Measurements from ENCODE around the gene SLC25A1.
A peak's percentile ranks its signal among the peaks of the same experiment; 100 is the strongest.

SLC25A1 gene

DNA sequence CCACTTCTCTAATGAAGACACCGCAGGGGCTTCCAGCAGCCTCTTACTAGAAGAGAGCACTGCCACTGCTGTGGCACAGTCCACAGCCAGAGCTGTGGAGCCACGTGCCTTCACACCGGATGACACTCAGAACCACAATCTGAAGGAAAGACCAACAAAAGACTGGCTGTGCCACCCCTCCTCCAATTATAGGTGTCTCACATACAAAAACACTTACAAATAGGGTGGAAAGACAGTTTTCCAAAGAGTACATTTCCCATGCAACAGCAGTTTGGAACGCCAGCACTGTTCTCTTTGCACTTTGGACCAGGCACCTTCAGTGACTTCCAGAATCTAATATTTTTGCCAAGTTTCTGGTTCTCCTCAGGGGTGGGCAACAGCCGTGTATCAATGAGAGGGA, 38.0 kb upstream of the SLC25A1 start:
- Histone ChIP-seq H3K9me3 (ENCODE audit: control insufficient read depth, low read depth, low read length) (no peaks in the 10 kb centered on the region), H3K9ac (ENCODE audit: low read length) (no peak overlapping the region), H3K27me3 (ENCODE audit: control insufficient read depth, insufficient read depth, low read length) (no peaks in the 10 kb centered on the region), H3K27ac (ENCODE audit: low read length) (no peak overlapping the region), H3K4me1 (ENCODE audit: control insufficient read depth, low read depth, low read length) (peaks cover 24% of the 10 kb centered on the region), H3K4me3 (ENCODE audit: low read length) (no peak overlapping the region), H3K36me3 (ENCODE audit: control insufficient read depth, low read depth, low read length) (peaks cover 6% of the 10 kb centered on the region)

- Histone ChIP-seq H3K4me1 (ENCODE audit: control insufficient read depth, low read depth, low read length) (peaks cover 24% of the 10 kb centered on the region), H3K36me3 (ENCODE audit: control insufficient read depth, low read depth, low read length) (no peaks in the 10 kb centered on the region), H3K9me3 (ENCODE audit: control insufficient read depth, low read depth, low read length) (no peaks in the 10 kb centered on the region), H3K4me3 (ENCODE audit: low read length) (no peak overlapping the region), H3K27me3 (ENCODE audit: control insufficient read depth, insufficient read depth, low read length) (no peaks in the 10 kb centered on the region), H3K27ac (ENCODE audit: low read length) (no peak overlapping the region), H3K9ac (ENCODE audit: low read length) (no peak overlapping the region)
These were observed 36.8 kb upstream of the SLC25A1 start for GRCh38 chr22:19215360-19215759.

DNA sequence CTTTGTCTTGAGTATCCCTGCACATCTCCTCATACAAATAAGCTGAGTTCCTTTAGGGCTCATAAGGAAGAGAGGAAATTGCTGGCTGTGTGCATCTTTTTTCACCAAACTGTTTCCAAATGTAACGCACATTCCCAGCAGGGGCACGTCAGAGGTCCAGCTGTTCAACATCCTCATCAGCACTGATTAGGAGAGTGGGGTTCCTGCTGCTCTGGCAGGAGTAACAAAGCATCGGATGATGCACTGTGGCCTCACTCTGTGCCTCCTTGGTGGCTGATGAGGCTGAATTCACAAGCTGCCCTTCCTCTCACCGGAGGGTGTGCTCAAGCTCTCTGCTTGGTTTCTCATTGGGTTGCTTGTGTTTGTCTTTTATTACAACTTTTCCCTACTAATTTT, 35.5 kb upstream of the SLC25A1 start:
- H3K4me1 ChIP-seq (ENCODE audit: control insufficient read depth, low read depth, low read length) = peaks cover 24% of the 10 kb centered on the region
- no peaks in the 10 kb centered on the region for H3K9me3 ChIP-seq (ENCODE audit: control insufficient read depth, low read depth, low read length)
- H3K4me3 ChIP-seq (ENCODE audit: low read length) = peak overlapping the region; percentile 1
- no peak overlapping the region for H3K27ac ChIP-seq (ENCODE audit: low read length)
- H3K36me3 ChIP-seq (ENCODE audit: control insufficient read depth, low read depth, low read length) = peaks cover 10% of the 10 kb centered on the region
- H3K9ac ChIP-seq (ENCODE audit: low read length) = no peak overlapping the region
- no peaks in the 10 kb centered on the region for H3K27me3 ChIP-seq (ENCODE audit: control insufficient read depth, insufficient read depth, low read length)

DNA sequence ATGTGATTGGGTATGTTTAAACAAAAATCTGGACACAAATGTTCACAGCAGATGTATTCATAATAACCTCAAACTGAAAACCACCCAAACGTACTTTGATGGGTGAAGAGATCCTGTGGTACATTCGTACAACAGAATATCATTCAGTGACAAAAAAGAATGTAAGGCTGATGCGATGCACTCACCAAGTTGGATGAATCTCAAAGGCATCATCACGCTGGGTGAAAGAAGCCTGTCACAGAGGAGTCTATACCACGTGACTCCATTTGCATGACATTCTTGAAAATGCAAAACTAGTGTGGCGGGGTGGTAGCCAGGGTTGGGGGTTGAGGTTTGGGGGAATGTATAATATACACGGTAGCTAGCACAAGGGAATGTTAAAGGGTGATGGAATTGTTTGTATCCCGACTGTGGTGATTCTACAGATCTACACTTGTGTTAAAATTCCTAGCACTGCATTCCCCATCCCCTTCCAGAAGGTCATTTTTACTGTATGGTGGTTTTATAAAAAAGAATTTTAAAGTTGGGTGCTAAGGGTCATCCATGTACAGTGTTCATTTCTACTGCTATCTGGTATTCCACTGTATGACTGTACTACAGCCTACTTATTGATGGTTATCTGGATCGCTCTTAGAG, 35.0 kb upstream of the SLC25A1 start:
- Histone ChIP-seq H3K9me3 (ENCODE audit: control insufficient read depth, low read depth, low read length) (no peaks in the 10 kb centered on the region), H3K4me3 (ENCODE audit: low read length) (peak overlapping the region; percentile 1), H3K27me3 (ENCODE audit: control insufficient read depth, insufficient read depth, low read length) (no peaks in the 10 kb centered on the region), H3K4me1 (ENCODE audit: control insufficient read depth, low read depth, low read length) (peaks cover 22% of the 10 kb centered on the region), H3K9ac (ENCODE audit: low read length) (no peak overlapping the region), H3K36me3 (ENCODE audit: control insufficient read depth, low read depth, low read length) (peaks cover 13% of the 10 kb centered on the region), H3K27ac (ENCODE audit: low read length) (no peak overlapping the region)

- Histone ChIP-seq H3K4me1 (ENCODE audit: control insufficient read depth, low read depth, low read length) (peaks cover 16% of the 10 kb centered on the region), H3K9me3 (ENCODE audit: control insufficient read depth, low read depth, low read length) (no peaks in the 10 kb centered on the region), H3K4me3 (ENCODE audit: low read length) (peak overlapping the region; percentile 1), H3K27ac (ENCODE audit: low read length) (no peak overlapping the region), H3K9ac (ENCODE audit: low read length) (no peak overlapping the region), H3K27me3 (ENCODE audit: control insufficient read depth, insufficient read depth, low read length) (no peaks in the 10 kb centered on the region), H3K36me3 (ENCODE audit: control insufficient read depth, low read depth, low read length) (peaks cover 15% of the 10 kb centered on the region)
These were observed 34.5 kb upstream of the SLC25A1 start for GRCh38 chr22:19213001-19213400.

DNA sequence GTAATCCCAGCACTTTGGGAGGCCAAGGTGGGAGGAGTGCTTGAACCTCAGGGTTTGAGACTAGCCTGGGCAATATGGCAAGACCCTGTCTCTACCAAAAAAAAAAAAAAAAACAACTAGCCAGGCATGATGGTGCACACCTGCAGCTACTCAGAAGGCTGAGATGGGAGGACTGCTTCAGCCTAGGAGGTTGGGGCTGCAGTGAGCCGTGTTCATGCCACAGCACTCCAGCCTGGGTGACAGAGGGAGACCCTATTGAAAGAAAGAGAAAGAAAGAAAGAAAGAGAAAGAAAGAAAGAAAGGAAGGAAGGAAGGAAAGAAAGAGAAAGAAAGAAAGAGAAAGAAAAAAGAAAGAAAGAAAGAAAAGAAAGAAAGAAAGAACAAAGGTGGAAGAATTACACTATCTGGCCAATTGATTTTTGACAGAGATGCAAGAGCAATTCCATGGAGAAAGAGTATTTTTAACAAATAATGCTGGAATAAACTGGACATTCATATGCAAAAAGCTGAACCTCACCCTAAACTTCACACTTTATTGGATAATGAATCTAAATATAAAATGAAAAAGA, 33.9 kb upstream of the SLC25A1 start:
- Histone ChIP-seq H3K27ac (ENCODE audit: low read length) (no peak overlapping the region), H3K9me3 (ENCODE audit: control insufficient read depth, low read depth, low read length) (no peaks in the 10 kb centered on the region), H3K4me3 (ENCODE audit: low read length) (no peak overlapping the region), H3K27me3 (ENCODE audit: control insufficient read depth, insufficient read depth, low read length) (no peaks in the 10 kb centered on the region), H3K36me3 (ENCODE audit: control insufficient read depth, low read depth, low read length) (peaks cover 15% of the 10 kb centered on the region), H3K9ac (ENCODE audit: low read length) (no peak overlapping the region), H3K4me1 (ENCODE audit: control insufficient read depth, low read depth, low read length) (peaks cover 15% of the 10 kb centered on the region)

GRCh38 chr22:19210188-19210587, 31.7 kb upstream of the SLC25A1 start:
- Histone ChIP-seq H3K4me3 (ENCODE audit: low read length) (no peak overlapping the region), H3K9me3 (ENCODE audit: control insufficient read depth, low read depth, low read length) (no peaks in the 10 kb centered on the region), H3K27ac (ENCODE audit: low read length) (no peak overlapping the region), H3K4me1 (ENCODE audit: control insufficient read depth, low read depth, low read length) (peaks cover 15% of the 10 kb centered on the region), H3K27me3 (ENCODE audit: control insufficient read depth, insufficient read depth, low read length) (no peaks in the 10 kb centered on the region), H3K9ac (ENCODE audit: low read length) (no peak overlapping the region), H3K36me3 (ENCODE audit: control insufficient read depth, low read depth, low read length) (peaks cover 15% of the 10 kb centered on the region)

- Histone ChIP-seq H3K36me3 (ENCODE audit: control insufficient read depth, low read depth, low read length) (peaks cover 15% of the 10 kb centered on the region), H3K9ac (ENCODE audit: low read length) (no peak overlapping the region), H3K27ac (ENCODE audit: low read length) (no peak overlapping the region), H3K9me3 (ENCODE audit: control insufficient read depth, low read depth, low read length) (no peaks in the 10 kb centered on the region), H3K4me1 (ENCODE audit: control insufficient read depth, low read depth, low read length) (peaks cover 4% of the 10 kb centered on the region), H3K4me3 (ENCODE audit: low read length) (no peak overlapping the region), H3K27me3 (ENCODE audit: control insufficient read depth, insufficient read depth, low read length) (no peaks in the 10 kb centered on the region)
These were observed 29.8 kb upstream of the SLC25A1 start for GRCh38 chr22:19208287-19208847.

DNA sequence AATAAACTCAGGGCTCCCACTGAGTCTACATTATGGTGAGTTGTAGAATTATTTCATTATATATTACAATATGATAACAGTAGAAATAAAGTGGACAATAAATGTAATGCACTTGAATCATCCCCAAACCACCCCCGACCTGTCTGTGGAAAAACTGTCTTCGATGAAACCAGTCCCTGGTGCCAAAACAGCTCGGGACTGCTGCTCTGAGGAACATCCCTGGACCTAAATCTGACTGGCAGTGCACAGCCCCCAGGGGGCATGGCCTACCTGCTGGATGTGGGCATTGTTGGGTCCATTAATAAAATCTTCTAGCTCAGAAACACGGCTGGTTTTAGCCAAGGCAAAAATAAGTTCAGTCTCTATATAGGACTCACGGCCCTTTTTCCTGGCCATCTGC, 29.3 kb upstream of the SLC25A1 start:
- Histone ChIP-seq H3K4me1 (ENCODE audit: control insufficient read depth, low read depth, low read length) (no peaks in the 10 kb centered on the region), H3K36me3 (ENCODE audit: control insufficient read depth, low read depth, low read length) (peaks cover 15% of the 10 kb centered on the region), H3K9me3 (ENCODE audit: control insufficient read depth, low read depth, low read length) (no peaks in the 10 kb centered on the region), H3K27me3 (ENCODE audit: control insufficient read depth, insufficient read depth, low read length) (no peaks in the 10 kb centered on the region), H3K9ac (ENCODE audit: low read length) (no peak overlapping the region), H3K27ac (ENCODE audit: low read length) (no peak overlapping the region), H3K4me3 (ENCODE audit: low read length) (no peak overlapping the region)

GRCh38 chr22:19207401-19207808, 28.9 kb upstream of the SLC25A1 start:
- Histone ChIP-seq H3K4me1 (ENCODE audit: control insufficient read depth, low read depth, low read length) (no peaks in the 10 kb centered on the region), H3K4me3 (ENCODE audit: low read length) (no peak overlapping the region), H3K27me3 (ENCODE audit: control insufficient read depth, insufficient read depth, low read length) (no peaks in the 10 kb centered on the region), H3K9me3 (ENCODE audit: control insufficient read depth, low read depth, low read length) (no peaks in the 10 kb centered on the region), H3K9ac (ENCODE audit: low read length) (no peak overlapping the region), H3K36me3 (ENCODE audit: control insufficient read depth, low read depth, low read length) (peaks cover 15% of the 10 kb centered on the region), H3K27ac (ENCODE audit: low read length) (no peak overlapping the region)

DNA sequence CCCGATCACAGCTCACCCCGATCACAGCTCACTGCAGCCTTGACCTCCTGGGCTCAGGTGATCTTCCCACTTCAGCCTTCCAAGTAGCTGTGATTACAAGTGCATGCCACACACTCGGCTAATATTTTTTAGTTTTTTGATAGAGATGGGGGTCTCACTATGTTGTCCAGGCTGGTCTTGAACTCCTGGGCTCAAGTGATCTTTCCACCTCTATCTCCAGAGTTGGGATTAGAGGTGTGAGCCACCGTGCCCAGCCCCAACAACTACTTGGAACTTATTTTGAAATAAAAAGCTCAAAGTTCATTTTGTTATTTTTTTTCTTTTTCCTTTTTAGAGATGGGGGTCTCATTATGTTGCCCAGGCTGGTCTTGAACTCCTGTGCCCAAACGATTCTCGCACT, 27.8 kb upstream of the SLC25A1 start:
- H3K36me3 ChIP-seq (ENCODE audit: control insufficient read depth, low read depth, low read length) = peaks cover 15% of the 10 kb centered on the region

GRCh38 chr22:19204640-19205039, 26.1 kb upstream of the SLC25A1 start:
- no peaks in the 10 kb centered on the region for H3K27me3 ChIP-seq (ENCODE audit: control insufficient read depth, insufficient read depth, low read length)
- no peak overlapping the region for H3K4me3 ChIP-seq (ENCODE audit: low read length)

More for the DNA sequence above, 27.8 kb upstream of the SLC25A1 start:
- Histone ChIP-seq H3K4me1 (ENCODE audit: control insufficient read depth, low read depth, low read length) (no peaks in the 10 kb centered on the region), H3K4me3 (ENCODE audit: low read length) (no peak overlapping the region), H3K9ac (ENCODE audit: low read length) (no peak overlapping the region), H3K27ac (ENCODE audit: low read length) (no peak overlapping the region), H3K9me3 (ENCODE audit: control insufficient read depth, low read depth, low read length) (no peaks in the 10 kb centered on the region), H3K27me3 (ENCODE audit: control insufficient read depth, insufficient read depth, low read length) (no peaks in the 10 kb centered on the region)

More at GRCh38 chr22:19204640-19205039, 26.1 kb upstream of the SLC25A1 start:
- H3K4me1 ChIP-seq (ENCODE audit: control insufficient read depth, low read depth, low read length) = no peaks in the 10 kb centered on the region
- H3K9me3 ChIP-seq (ENCODE audit: control insufficient read depth, low read depth, low read length) = no peaks in the 10 kb centered on the region
- peaks cover 11% of the 10 kb centered on the region for H3K36me3 ChIP-seq (ENCODE audit: control insufficient read depth, low read depth, low read length)
- no peak overlapping the region for H3K9ac ChIP-seq (ENCODE audit: low read length)
- no peak overlapping the region for H3K27ac ChIP-seq (ENCODE audit: low read length)
